Smooth muscle cell (in vitro differentiated cells): ENCODE data around the gene ADAMTS2. TPM values are rescaled to one million over a fixed set of nuclear protein-coding genes. Genes with fewer than 3 reads are reported as not detected.

Experiments
- DNase-seq: peaks from one replicate; lab custom pipeline; 2025; ENCODE audit not compliant: unreplicated experiment; lab: John Stamatoyannopoulos, UW
- H2AFZ ChIP-seq: fragments of 200-600 bp; sonication (generic); 2 replicates; pipeline ENCODE4 v1.6.0; 2016; ENCODE audit warnings: antibody characterized with exemption, low read depth, mild to moderate bottlenecking
- H3F3A ChIP-seq: fragments of 200-600 bp; sonication (generic); 2 replicates; pipeline ENCODE4 v1.6.0; 2017; ENCODE audit warnings: antibody characterized with exemption, low read depth
- H3K27ac ChIP-seq: fragments of 200-600 bp; sonication (generic); 2 replicates; pipeline ENCODE4 v1.5.1; 2016; ENCODE audit warnings: low read depth, mild to moderate bottlenecking
- H3K27me3 ChIP-seq: fragments of 200-600 bp; sonication (generic); 2 replicates; pipeline ENCODE4 v1.6.1; 2016; ENCODE audit warnings: low read depth, mild to moderate bottlenecking
- H3K36me3 ChIP-seq: fragments of 200-600 bp; sonication (generic); 2 replicates; pipeline ENCODE4 v1.5.1; 2016; ENCODE audit warnings: low read depth
- H3K4me1 ChIP-seq: fragments of 200-600 bp; sonication (generic); 2 replicates; pipeline ENCODE4 v1.5.1; 2016; ENCODE audit warnings: low read depth
- H3K4me2 ChIP-seq: fragments of 200-600 bp; sonication (generic); 2 replicates; pipeline ENCODE4 v1.6.0; 2016; ENCODE audit warnings: mild to moderate bottlenecking
- H3K4me3 ChIP-seq: fragments of 200-600 bp; sonication (generic); 2 replicates; pipeline ENCODE4 v1.5.1; 2016; ENCODE audit warnings: mild to moderate bottlenecking
- H3K79me2 ChIP-seq: fragments of 200-600 bp; sonication (generic); 2 replicates; pipeline ENCODE4 v1.6.0; 2016; ENCODE audit warnings: low read depth, mild to moderate bottlenecking
- H3K9ac ChIP-seq: fragments of 200-600 bp; sonication (generic); 2 replicates; pipeline ENCODE4 v1.6.0; 2016; ENCODE audit warnings: low read depth
- H3K9me3 ChIP-seq: fragments of 200-600 bp; sonication (generic); replicated peaks from 2 replicates; pipeline ENCODE4 v1.5.1; 2016; ENCODE audit warnings: low read depth
- H4K20me1 ChIP-seq: fragments of 200-600 bp; sonication (generic); 2 replicates; pipeline ENCODE4 v1.6.0; 2016; ENCODE audit warnings: low read depth
- CTCF ChIP-seq: fragments of 200-600 bp; sonication (generic); IDR thresholded peaks from 2 replicates; pipeline ENCODE4 v1.5.1; 2017; ENCODE audit warnings: borderline replicate concordance, mild to moderate bottlenecking, antibody characterized with exemption; ENCODE audit not compliant: insufficient read depth, poor library complexity, severe bottlenecking
- WGBS: methylation state at CpG from one replicate; pipeline ENCODE4 v1.1.7; 2016; ENCODE audit warnings: low lambda C conversion rate; 5-methylcytosine and 5-hydroxymethylcytosine counted together
- polyA plus RNA-seq: library from polyadenylated mRNA; unstranded; fragments of >200 nt; fragmentation: Nextera tagmentation; extraction: Ambion mirVana; gene quantifications from 2 replicates; pipeline ENCODE4 v1.2.1, GENCODE V29; 2016
- total RNA-seq: library from RNA; depleted of rRNA; stranded (reverse); fragments of >200 nt; gene quantifications from 2 replicates; pipeline ENCODE4 v1.2.3, GENCODE V29; 2014

ADAMTS2 gene
- total and polyA plus RNA-seq, 2 experiments from 2014 or later, result 22.8 to 37.5 TPM

GRCh38 chr5:179297026-179297425, 48.2 kb downstream of the ADAMTS2 start:
- Histone ChIP-seq H3K79me2 (no peaks in the 10 kb centered on the region), H3K4me3 (no peak overlapping the region), H3K27ac (no peak overlapping the region), H3K4me2 (no peak overlapping the region), H3F3A (no peaks in the 10 kb centered on the region), H3K27me3 (no peaks in the 10 kb centered on the region), H3K4me1 (peaks cover 5% of the 10 kb centered on the region), H2AFZ (no peak overlapping the region), H3K36me3 (no peaks in the 10 kb centered on the region), H3K9ac (no peak overlapping the region), H4K20me1 (no peaks in the 10 kb centered on the region), H3K9me3 (no peaks in the 10 kb centered on the region)
- WGBS, result 96% methylated on average over 10 of the region's 10 CpGs
- no peak for DNase-seq
- TF ChIP-seq CTCF, result no peak

- Histone ChIP-seq H3K9me3 (no peaks in the 10 kb centered on the region), H3K27me3 (no peaks in the 10 kb centered on the region), H3K27ac (no peak overlapping the region), H3K9ac (no peak overlapping the region), H4K20me1 (no peaks in the 10 kb centered on the region), H3K36me3 (no peaks in the 10 kb centered on the region), H3F3A (no peaks in the 10 kb centered on the region), H3K79me2 (no peaks in the 10 kb centered on the region), H3K4me3 (no peak overlapping the region), H2AFZ (no peak overlapping the region), H3K4me1 (peaks cover 5% of the 10 kb centered on the region), H3K4me2 (no peak overlapping the region)
- 92% methylated on average over 18 of the region's 22 CpGs for WGBS
- TF ChIP-seq CTCF, result no peak
- no peak for DNase-seq
These were observed 49.0 kb downstream of the ADAMTS2 start for GRCh38 chr5:179296150-179296821.

- no peak overlapping the region for H3K4me2 ChIP-seq
- WGBS, result 92% methylated on average over 10 of the region's 10 CpGs
- no peaks in the 10 kb centered on the region for H3K27me3 ChIP-seq
- H4K20me1 ChIP-seq, result no peaks in the 10 kb centered on the region
- H3K4me1 ChIP-seq, result peaks cover 5% of the 10 kb centered on the region
- no peak overlapping the region for H3K27ac ChIP-seq
- no peak overlapping the region for H3K9ac ChIP-seq
- DNase-seq, result no peak
- H3K4me3 ChIP-seq, result no peak overlapping the region
- H3K36me3 ChIP-seq, result no peaks in the 10 kb centered on the region
- no peaks in the 10 kb centered on the region for H3F3A ChIP-seq
- H2AFZ ChIP-seq, result no peak overlapping the region
- H3K79me2 ChIP-seq, result no peaks in the 10 kb centered on the region
- no peaks in the 10 kb centered on the region for H3K9me3 ChIP-seq
- TF ChIP-seq CTCF, result no peak
These were observed 49.5 kb downstream of the ADAMTS2 start for GRCh38 chr5:179295778-179296149.
